Rectal smooth muscle tissue (tissue), 1 donor: ENCODE results near the gene KCNG4.

ENCODE experiments used
- H3K27ac ChIP-seq: one replicate; pipeline ENCODE4 v1.7.0; 2013; ENCODE audit warnings: low read depth, low read length, inconsistent platforms
- H3K27me3 ChIP-seq: one replicate; pipeline ENCODE4 v1.7.0; 2013; ENCODE audit warnings: low read length; ENCODE audit not compliant: control insufficient read depth, insufficient read depth
- H3K36me3 ChIP-seq: one replicate; pipeline ENCODE4 v1.7.0; 2013; ENCODE audit warnings: low read length; ENCODE audit not compliant: control insufficient read depth, insufficient read depth
- H3K4me1 ChIP-seq: one replicate; pipeline ENCODE4 v1.7.0; 2013; ENCODE audit warnings: low read length; ENCODE audit not compliant: control insufficient read depth, insufficient read depth
- H3K4me3 ChIP-seq: one replicate; pipeline ENCODE4 v1.7.0; 2013; ENCODE audit warnings: low read length
- H3K9ac ChIP-seq: one replicate; pipeline ENCODE4 v1.7.0; 2013; ENCODE audit warnings: low read length

Gene KCNG4

DNA sequence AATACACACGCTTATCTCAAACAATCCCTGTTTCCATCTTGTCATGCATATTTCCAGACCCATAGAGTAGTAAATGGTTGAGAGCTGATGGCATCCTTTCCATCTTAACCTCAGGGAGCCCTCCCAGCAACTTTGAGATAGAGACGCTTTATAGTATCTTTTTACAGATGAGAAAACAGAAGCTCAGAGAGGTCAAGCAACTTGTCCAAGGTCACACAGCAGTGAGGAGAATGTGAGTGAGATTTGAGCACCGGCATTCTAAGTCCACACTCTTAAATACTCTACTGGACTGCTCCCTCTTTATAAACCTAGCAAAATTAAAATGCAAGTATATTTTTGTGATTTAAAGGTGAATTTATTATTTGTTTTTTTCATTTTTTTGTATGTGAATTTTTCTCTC lies 19.9 kb upstream of the KCNG4 start:
- H3K4me3 ChIP-seq: no peak overlapping the region
- H3K27ac ChIP-seq: no peak overlapping the region
- no peaks in the 10 kb centered on the region for H3K4me1 ChIP-seq
- H3K27me3 ChIP-seq: no peaks in the 10 kb centered on the region
- H3K36me3 ChIP-seq: no peaks in the 10 kb centered on the region
- no peak overlapping the region for H3K9ac ChIP-seq

DNA sequence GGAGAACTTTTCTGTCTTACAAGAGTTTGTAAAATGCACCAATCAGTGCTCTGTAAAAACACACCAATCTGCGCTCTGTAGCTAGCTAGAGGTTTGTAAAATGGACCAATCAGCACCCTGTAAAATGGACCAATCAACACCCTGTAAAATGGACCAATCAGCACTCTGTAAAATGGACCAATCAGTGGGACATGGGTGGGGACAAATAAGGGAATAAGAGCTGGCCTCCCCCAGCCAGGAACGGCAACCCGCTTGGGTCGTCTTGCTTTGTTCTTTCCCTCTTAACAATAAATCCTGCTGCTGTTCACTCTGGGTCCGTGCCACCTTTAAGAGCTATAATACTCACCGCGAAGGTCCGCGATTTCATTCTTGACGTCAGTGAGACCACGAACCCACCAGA lies 18.5 kb upstream of the KCNG4 start:
- Histone ChIP-seq H3K36me3 (no peaks in the 10 kb centered on the region), H3K9ac (no peak overlapping the region), H3K4me1 (no peaks in the 10 kb centered on the region), H3K4me3 (no peak overlapping the region), H3K27me3 (no peaks in the 10 kb centered on the region), H3K27ac (no peak overlapping the region)

DNA sequence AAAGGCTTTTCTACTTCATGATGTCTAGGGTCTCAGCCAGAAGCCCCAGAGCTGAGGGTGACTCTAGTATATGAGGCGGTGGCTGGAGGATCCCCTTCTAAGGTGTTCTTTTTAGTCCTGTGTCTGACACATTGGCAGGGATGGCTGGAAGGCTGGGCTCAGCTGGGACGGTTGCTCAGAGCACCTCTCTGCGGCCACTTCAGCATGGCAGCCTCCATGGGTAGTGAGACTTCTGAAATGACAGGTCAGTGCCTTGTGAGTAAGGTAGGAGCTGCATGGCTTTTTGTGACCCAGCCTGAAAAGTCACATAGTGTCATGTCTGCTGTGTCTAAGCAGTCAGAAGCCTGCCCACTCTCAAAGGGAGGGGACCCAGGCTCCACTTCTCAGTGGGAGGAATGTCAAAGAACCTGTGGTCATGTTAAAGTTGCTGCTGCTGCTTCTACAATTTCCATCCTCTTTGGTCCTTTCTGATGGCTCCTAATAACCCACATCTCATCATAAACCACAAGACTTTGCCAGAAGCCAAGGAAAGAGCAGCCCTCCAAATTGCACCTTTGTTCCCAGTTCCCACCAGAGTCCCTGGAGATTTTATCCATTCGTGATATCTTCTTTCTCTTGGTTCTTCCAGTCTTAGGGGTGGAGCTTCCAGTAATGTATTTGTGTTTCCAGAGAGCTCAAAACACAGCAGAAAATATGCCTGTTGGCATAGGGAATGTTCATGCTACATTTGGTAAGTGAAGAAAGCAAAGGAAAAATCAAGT lies 15.4 kb upstream of the KCNG4 start:
- no peak overlapping the region for H3K4me3 ChIP-seq
- H3K9ac ChIP-seq: no peak overlapping the region
- no peaks in the 10 kb centered on the region for H3K36me3 ChIP-seq
- no peaks in the 10 kb centered on the region for H3K27me3 ChIP-seq
- H3K4me1 ChIP-seq: no peaks in the 10 kb centered on the region
- H3K27ac ChIP-seq: no peak overlapping the region

DNA sequence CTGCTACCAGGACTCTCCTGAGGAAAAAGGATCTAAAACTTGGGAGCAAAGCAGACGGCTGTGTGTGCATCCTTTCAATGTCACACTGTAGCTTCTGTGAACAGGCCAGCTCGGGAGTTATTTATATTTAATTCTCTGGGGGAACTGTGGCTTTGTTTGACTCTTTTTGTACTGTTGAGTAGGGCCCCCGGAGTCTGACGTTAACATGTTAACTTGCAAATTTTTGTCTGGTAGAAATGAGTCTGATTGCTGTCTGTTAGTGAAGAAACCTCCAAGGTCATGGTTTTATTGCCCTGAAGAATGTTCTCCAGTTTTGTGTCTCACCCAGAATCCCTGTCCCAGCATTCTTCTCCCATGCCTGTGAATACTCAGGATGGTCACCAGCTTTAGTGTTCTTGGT lies 14.2 kb upstream of the KCNG4 start:
- H3K27ac ChIP-seq: no peak overlapping the region
- no peaks in the 10 kb centered on the region for H3K27me3 ChIP-seq
- H3K4me3 ChIP-seq: no peak overlapping the region
- no peak overlapping the region for H3K9ac ChIP-seq
- no peaks in the 10 kb centered on the region for H3K36me3 ChIP-seq
- H3K4me1 ChIP-seq: no peaks in the 10 kb centered on the region

DNA sequence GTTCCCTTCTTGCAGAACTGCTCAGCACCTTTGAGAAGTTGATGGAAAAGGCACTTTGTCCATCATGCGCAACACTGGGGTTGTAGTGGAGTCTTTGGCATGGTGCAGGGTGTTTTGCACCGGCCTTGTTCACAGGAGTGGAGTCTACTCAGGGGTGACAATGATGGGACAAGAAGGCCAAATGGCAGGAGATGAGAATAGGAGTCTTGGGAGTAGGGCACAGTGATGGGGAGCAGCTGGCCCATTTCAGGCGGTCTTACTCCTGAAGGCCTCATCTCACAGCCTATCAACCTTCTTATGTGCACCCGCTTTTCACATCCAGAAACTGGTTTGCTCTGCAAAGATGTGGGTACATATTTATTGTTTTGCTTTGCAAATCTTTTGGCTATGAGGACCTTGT lies 13.4 kb upstream of the KCNG4 start:
- H3K27ac ChIP-seq: no peak overlapping the region
- no peak overlapping the region for H3K4me3 ChIP-seq
- no peak overlapping the region for H3K9ac ChIP-seq
- H3K36me3 ChIP-seq: no peaks in the 10 kb centered on the region
- no peaks in the 10 kb centered on the region for H3K4me1 ChIP-seq
- H3K27me3 ChIP-seq: no peaks in the 10 kb centered on the region

DNA sequence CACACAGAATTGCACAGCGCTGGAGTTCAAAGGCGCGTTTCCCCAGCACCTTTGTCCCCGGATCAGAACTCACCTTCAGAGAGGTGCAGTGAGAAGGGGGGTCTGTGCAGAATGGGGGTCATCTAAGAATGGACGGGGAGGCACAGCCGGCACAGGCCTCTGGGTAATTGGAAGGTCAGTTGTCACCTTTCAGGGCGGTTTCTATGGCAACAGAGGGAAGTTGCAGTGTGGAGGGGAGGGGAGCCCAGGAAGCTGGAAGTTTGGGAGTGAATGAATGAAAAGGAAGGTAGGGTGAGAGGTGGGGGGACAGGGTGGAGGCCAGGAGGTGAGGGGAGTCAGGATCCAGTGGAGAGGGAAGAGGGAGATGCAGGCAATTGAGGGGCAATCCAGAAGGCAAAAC lies 12.4 kb upstream of the KCNG4 start:
- Histone ChIP-seq H3K9ac (no peak overlapping the region), H3K4me3 (no peak overlapping the region), H3K27ac (no peak overlapping the region), H3K27me3 (no peaks in the 10 kb centered on the region), H3K36me3 (no peaks in the 10 kb centered on the region), H3K4me1 (no peaks in the 10 kb centered on the region)

DNA sequence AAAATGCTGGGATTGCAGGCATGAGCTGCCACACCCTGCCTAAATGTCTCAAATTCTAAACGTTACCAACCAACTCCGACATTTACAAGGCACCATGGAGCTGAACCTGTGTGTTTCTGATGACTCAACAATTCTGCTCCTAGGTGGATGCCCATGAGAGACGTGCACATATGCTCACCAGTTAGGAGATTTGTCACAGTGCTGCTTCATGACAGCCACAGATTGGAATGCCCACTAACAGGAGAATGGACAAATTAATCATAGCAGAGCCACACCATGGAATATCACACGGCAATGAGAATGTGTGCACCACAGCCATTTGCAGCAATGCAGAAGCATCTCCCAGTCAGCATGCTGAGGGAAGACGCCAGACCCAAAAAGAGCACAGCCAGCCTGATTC lies 8.0 kb upstream of the KCNG4 start:
- H3K27me3 ChIP-seq: no peaks in the 10 kb centered on the region
- no peak overlapping the region for H3K9ac ChIP-seq
- no peaks in the 10 kb centered on the region for H3K4me1 ChIP-seq
- no peak overlapping the region for H3K4me3 ChIP-seq
- no peak overlapping the region for H3K27ac ChIP-seq
- no peaks in the 10 kb centered on the region for H3K36me3 ChIP-seq

DNA sequence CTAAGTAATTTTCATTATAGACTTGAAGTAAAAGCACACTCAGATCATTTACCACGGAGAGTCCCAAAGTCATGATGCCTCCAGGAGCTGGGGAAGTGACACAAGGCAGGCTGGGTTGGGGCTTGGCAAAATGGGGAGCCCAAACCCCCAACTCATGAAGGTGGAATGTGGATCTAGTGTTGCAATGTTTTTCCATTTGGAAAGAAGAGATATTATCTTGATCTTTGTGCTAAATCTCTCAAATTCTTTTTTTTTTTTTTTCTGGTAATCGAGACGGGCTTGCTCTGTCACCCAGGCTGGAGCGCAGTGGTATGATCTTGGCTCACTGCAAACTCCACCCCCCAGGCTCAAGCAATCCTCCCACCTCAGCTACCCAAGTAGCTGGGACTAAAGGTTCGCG lies 7.5 kb upstream of the KCNG4 start:
- Histone ChIP-seq H3K9ac (no peak overlapping the region), H3K27me3 (no peaks in the 10 kb centered on the region), H3K27ac (no peak overlapping the region), H3K36me3 (no peaks in the 10 kb centered on the region), H3K4me1 (no peaks in the 10 kb centered on the region), H3K4me3 (no peak overlapping the region)

DNA sequence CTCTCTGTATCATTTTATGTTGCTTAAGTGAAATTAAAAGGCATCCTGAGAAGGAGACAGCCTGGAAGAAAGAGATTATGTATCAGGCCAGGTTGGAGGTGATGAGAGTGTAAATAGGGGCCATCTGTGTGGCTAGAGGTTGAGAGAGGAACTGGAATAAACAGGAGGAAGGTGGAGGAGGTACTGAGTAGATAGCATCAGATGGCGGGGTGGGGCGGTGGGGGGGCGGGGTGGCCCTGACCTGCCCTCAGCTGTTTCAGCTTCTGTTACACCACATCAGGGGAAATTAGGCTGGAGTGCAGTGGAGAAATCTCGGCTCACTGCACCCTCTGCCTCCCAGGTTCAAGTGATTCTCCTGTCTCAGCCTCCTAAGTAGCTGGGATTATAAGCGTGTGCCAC lies 6.9 kb upstream of the KCNG4 start:
- H3K4me3 ChIP-seq: no peak overlapping the region
- H3K9ac ChIP-seq: no peak overlapping the region

DNA sequence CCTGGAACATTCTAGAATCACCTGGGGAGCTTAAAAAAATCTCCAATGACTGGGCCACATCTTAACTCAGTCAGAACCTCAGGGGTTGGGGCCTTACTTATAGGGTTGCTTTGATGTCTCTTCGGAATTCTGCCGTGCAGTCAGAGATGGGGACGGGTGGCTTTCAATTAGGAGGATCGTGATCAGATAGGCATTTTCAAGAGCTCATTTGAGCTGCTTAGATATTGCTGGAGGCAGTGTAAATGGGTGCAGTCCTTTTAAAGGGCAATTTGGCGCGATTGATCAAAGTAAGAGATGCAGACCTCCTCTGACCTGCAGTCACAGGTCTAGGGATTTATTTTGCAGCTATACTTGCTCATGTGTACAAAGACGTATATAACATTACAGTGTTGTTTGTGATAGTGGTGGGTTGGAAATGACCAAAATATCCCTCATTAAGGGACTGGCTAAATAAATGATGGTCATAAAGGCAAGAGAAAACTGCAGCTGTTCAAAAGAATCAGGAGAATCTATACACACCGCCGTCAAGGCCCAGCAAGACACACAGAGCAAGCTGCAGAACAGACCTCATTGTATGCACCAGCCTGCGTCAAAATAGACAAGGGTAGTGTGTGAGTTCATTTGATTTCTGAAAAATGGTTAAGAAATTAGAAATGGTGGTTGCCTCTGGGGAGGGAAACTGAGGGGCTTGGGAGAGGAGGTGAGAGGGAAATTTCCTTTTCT lies 6.3 kb upstream of the KCNG4 start:
- H3K27ac ChIP-seq: no peak overlapping the region

More for the DNA sequence above, 6.9 kb upstream of the KCNG4 start:
- Histone ChIP-seq H3K36me3 (no peaks in the 10 kb centered on the region), H3K4me1 (no peaks in the 10 kb centered on the region), H3K27me3 (no peaks in the 10 kb centered on the region), H3K27ac (no peak overlapping the region)

DNA sequence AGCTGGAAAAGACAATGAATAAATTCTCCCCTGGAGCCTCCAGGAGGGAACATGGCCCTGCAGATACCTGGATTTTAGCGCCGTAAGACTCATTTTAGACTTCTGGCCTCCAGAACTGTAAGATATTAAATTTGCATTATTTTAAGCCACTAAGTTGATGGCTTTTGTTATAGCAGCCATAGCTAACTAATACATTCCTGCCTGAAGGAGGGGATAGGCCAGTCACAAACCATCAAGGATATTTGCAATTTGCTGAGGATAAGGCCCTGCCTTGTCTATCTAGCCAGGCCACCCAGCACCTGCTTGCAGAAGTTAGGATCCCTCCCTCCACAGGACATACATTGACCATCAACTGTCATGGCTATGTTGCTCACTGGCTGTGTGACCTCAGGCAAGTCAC lies 4.9 kb upstream of the KCNG4 start:
- H3K9ac ChIP-seq: no peak overlapping the region
- peaks cover 3% of the 10 kb centered on the region for H3K27me3 ChIP-seq
- no peak overlapping the region for H3K27ac ChIP-seq
- H3K36me3 ChIP-seq: no peaks in the 10 kb centered on the region
- H3K4me1 ChIP-seq: no peaks in the 10 kb centered on the region
- no peak overlapping the region for H3K4me3 ChIP-seq

More for the DNA sequence above, 6.3 kb upstream of the KCNG4 start:
- Histone ChIP-seq H3K36me3 (no peaks in the 10 kb centered on the region), H3K4me3 (no peak overlapping the region), H3K27me3 (no peaks in the 10 kb centered on the region), H3K4me1 (no peaks in the 10 kb centered on the region), H3K9ac (no peak overlapping the region)

DNA sequence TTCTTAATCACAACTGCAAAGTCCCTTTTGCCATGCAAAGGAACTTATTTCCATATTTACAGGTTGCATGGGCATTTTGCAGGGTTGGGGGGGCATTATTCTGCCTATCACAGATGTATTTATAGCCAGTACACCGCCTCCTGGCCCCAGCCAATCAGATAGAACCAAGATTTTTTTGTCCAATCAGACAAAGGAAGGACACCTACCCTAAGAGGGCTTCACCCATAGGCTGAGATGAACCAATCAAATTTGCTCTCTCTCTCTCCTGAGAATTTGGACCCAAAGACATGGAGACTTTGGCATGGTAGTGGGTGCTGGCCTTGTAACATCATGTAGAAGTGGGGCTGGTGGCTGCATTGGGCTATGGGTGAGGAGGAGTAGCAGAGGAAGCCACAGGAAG lies 3.9 kb upstream of the KCNG4 start:
- Histone ChIP-seq H3K4me1 (no peaks in the 10 kb centered on the region), H3K27me3 (peaks cover 3% of the 10 kb centered on the region), H3K27ac (no peak overlapping the region), H3K4me3 (no peak overlapping the region), H3K9ac (no peak overlapping the region), H3K36me3 (no peaks in the 10 kb centered on the region)

DNA sequence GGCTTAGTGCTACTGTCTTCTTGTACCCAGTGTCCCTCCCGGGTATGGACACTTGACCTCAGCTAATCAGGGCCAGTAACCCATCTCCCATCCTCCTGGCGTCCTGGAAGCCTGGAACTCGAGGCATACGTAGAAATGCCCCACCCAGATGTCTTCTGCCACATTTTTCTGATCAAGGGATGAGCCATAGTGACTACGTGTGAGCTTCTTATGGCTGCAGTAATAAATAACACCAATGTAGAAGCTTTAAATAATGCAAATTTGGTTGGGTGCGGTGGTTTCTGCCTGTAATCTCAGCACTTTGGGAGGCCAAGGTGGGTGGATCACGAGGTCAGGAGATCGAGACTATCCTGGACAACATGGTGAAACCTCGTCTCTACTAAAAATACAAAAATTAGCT lies 3.0 kb upstream of the KCNG4 start:
- Histone ChIP-seq H3K9ac (no peak overlapping the region), H3K4me3 (no peak overlapping the region), H3K27ac (no peak overlapping the region), H3K27me3 (peaks cover 3% of the 10 kb centered on the region), H3K4me1 (no peaks in the 10 kb centered on the region), H3K36me3 (no peaks in the 10 kb centered on the region)
